Coronary artery (tissue), 2 donors: ENCODE measurements around the gene SPANXN3.

Source experiments
- DNase-seq: peaks from one replicate; pipeline ENCODE4 v3.0.0-alpha.2; 2017; ENCODE audit warnings: low spot score
- H3K27ac ChIP-seq, 2 donors: fragments of 200-600 bp; sonication (generic); one replicate each; pipeline ENCODE4 v1.5.1; 2016 to 2019
- H3K4me3 ChIP-seq: fragments of 200-600 bp; sonication (generic); 2 replicates; pipeline ENCODE4 v1.5.1; 2016; ENCODE audit warnings: mild to moderate bottlenecking, moderate library complexity
- TF ChIP-seq, protein P1 (sequence below): fragments of 200-600 bp; sonication (generic); IDR thresholded peaks from one replicate; pipeline ENCODE4 v1.5.1; 2019; ENCODE audit warnings: antibody characterized with exemption

The SPANXN3 gene

GRCh38 chrX:143462696-143463095 lies 54.6 kb downstream of the SPANXN3 start:
- TF ChIP-seq, protein P1, sequence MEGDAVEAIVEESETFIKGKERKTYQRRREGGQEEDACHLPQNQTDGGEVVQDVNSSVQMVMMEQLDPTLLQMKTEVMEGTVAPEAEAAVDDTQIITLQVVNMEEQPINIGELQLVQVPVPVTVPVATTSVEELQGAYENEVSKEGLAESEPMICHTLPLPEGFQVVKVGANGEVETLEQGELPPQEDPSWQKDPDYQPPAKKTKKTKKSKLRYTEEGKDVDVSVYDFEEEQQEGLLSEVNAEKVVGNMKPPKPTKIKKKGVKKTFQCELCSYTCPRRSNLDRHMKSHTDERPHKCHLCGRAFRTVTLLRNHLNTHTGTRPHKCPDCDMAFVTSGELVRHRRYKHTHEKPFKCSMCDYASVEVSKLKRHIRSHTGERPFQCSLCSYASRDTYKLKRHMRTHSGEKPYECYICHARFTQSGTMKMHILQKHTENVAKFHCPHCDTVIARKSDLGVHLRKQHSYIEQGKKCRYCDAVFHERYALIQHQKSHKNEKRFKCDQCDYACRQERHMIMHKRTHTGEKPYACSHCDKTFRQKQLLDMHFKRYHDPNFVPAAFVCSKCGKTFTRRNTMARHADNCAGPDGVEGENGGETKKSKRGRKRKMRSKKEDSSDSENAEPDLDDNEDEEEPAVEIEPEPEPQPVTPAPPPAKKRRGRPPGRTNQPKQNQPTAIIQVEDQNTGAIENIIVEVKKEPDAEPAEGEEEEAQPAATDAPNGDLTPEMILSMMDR: no peak
- Histone ChIP-seq H3K4me3 (no peak overlapping the region), H3K27ac (no peak overlapping the region)
- DNase-seq: no peak

DNA sequence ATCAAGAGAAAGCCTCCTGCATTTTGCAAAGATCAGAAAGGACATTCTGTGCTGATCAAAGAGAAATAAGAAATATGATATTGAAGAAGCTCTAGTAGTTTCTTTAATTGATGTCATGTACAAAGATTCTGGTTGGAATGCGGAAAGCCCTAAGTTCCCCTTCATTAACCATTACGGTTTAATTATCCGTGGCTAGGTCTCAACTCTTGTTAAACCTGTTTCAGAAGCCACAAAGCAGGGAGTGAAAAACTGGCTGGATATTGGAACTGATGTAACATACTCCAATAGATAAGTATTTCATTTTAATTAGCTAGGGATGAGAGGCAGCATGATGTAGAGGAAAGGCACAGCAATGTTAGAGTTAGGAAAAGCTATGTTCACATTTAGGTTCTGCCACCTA lies 55.7 kb downstream of the SPANXN3 start:
- no peak for DNase-seq
- H3K27ac ChIP-seq: no peak overlapping the region
- TF ChIP-seq, protein P1: no peak

More for the DNA sequence above, 55.7 kb downstream of the SPANXN3 start:
- H3K4me3 ChIP-seq: no peak overlapping the region
